ENCODE data around the gene CFAP73.

CFAP73 gene

GRCh38 chr12:113180333-113180732, 30.8 kb downstream of the CFAP73 start:
- in situ Hi-C loops (cut with MboI; ENCODE audit: low pct_unique_long_range_greater_than_20kb, low sequenced_read_pairs, unreplicated experiment): loop anchor here (5.0 to 25.0 kb wide), 2 partner anchors 133 to 232 kb away; partner anchors contain the start of genes SDS and SDSL
- no peak for TF ChIP-seq CTCF (IDR thresholded peaks at IDR 0.05; ENCODE audit: extremely low read depth, insufficient read depth, missing control alignments)
- no peak for DNase-seq (ENCODE audit: low spot score)

DNA sequence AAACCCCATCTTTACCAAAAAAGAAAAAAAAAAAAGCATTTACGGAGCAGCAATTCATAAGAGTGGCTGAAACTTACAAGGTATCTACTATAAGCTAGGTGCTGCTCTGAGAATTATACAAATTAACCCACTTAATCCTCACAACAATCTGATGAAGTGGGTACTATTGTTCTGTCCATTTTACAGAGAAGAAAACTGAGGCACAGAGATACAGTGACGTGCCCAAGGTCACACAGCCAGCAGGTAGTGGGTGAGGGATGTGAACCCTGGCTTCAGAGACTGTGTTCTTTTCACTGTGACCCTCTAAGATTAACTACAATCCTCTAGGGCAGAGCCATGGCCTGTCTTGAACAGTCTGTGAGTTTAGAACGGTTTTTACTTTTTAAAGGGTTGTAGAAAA, 32.5 kb downstream of the CFAP73 start:
- TF ChIP-seq CTCF (IDR thresholded peaks at IDR 0.05; ENCODE audit: extremely low read depth, insufficient read depth, missing control alignments): no peak
- DNase-seq (ENCODE audit: low spot score): no peak
- in situ Hi-C loops (cut with MboI; ENCODE audit: low pct_unique_long_range_greater_than_20kb, low sequenced_read_pairs, unreplicated experiment): loop anchor here (5.0 to 25.0 kb wide), 2 partner anchors 135 to 230 kb away; partner anchors contain the start of genes SDS and SDSL

- no peak for DNase-seq (ENCODE audit: low spot score)
- in situ Hi-C loops (cut with MboI; ENCODE audit: low pct_unique_long_range_greater_than_20kb, low sequenced_read_pairs, unreplicated experiment): loop anchor here (5.0 to 25.0 kb wide), 2 partner anchors 136 to 229 kb away; partner anchors contain the start of genes SDS and SDSL
- no peak for TF ChIP-seq CTCF (IDR thresholded peaks at IDR 0.05; ENCODE audit: extremely low read depth, insufficient read depth, missing control alignments)
These were observed 33.6 kb downstream of the CFAP73 start for GRCh38 chr12:113183030-113183589.

GRCh38 chr12:113184098-113184899, 34.8 kb downstream of the CFAP73 start:
- DNase-seq (ENCODE audit: low spot score): no peak
- in situ Hi-C loops (cut with MboI; ENCODE audit: low pct_unique_long_range_greater_than_20kb, low sequenced_read_pairs, unreplicated experiment): loop anchor here (5.0 to 25.0 kb wide), 2 partner anchors 137 to 228 kb away; partner anchors contain the start of genes SDS and SDSL
- no peak for TF ChIP-seq CTCF (IDR thresholded peaks at IDR 0.05; ENCODE audit: extremely low read depth, insufficient read depth, missing control alignments)

DNA sequence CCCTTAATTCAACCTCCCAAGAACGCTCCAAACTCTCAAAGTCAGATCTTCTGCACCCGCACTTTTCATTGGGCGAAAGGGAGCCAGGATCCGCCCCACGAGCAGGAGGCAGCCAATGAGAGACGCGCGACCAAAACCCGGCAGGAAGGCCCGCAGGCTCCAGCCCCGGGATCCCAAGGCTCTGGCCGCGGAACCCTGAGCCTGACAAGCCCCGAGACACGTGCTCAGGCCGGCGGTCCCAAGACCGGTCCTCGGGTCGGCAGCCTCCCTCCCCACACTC, 35.3 kb downstream of the CFAP73 start:
- peak; percentile 93 for DNase-seq (ENCODE audit: low spot score)
- TF ChIP-seq CTCF (IDR thresholded peaks at IDR 0.05; ENCODE audit: extremely low read depth, insufficient read depth, missing control alignments): no peak
- in situ Hi-C loops (cut with MboI; ENCODE audit: low pct_unique_long_range_greater_than_20kb, low sequenced_read_pairs, unreplicated experiment): loop anchor here (5.0 to 25.0 kb wide), 2 partner anchors 138 to 227 kb away; partner anchors contain the start of genes SDS and SDSL

GRCh38 chr12:113185180-113186032, 35.9 kb downstream of the CFAP73 start, which contains the start of the genes DDX54 and RITA1:
Gene DDX54, minus strand, starts transcription at chr12:113185478. Its CDS starts 27 bp downstream, at chr12:113185451.
Gene RITA1, plus strand, starts transcription at chr12:113185721. Its CDS starts 1,026 bp downstream, at chr12:113186747.
- TF ChIP-seq CTCF (IDR thresholded peaks at IDR 0.05; ENCODE audit: extremely low read depth, insufficient read depth, missing control alignments): no peak
- in situ Hi-C loops (cut with MboI; ENCODE audit: low pct_unique_long_range_greater_than_20kb, low sequenced_read_pairs, unreplicated experiment): loop anchor here (25.0 kb wide), 1 partner anchor 227 kb away; the partner anchor contains the start of genes SDS and SDSL
- DNase-seq (ENCODE audit: low spot score): peak; percentile 85

Measured in GM13977 (cell line).